ENCODE data around the gene CUEDC2.

DNA sequence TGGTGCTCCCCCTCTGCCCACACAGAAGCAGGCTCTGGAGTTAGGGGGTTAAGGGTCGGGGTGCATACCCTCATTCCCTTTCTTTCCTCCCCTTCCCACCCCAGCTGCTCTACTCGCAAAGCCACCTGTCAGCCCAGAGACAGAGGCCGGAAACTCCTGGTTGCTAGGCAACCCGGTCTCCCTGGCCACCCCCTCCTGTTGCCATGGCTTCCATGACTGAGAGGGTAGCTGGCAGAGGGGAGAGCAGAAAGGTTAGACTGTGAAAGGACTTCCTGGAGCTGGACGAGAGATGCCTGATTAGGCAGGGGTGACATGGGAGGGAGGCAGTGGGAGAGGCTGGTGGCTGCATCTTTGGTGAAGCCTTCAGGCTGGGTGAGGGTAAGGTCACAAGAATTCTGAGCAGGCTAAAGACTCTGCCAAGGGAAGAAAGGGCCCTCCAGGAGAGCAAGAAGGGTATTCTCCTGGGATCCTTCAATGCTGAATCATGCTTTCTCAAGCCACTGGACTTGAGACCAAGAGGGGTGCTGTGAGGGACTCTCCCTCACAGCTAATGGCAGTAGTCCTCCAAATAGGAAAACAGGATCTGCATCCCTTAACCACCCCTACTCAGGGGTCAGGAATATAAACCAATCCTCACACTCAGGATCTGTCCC lies 19.2 kb downstream of the CUEDC2 start:
- TF ChIP-seq ZNF530 (tag by site-specific recombination; IDR thresholded peaks at IDR 0.05; ENCODE audit: low read depth) (no peak), ZBTB44 (tag by site-specific recombination; IDR thresholded peaks at IDR 0.05) (no peak), ZNF335 (tag by site-specific recombination; conservative IDR thresholded peaks at IDR 0.05) (no peak), ZFP3 (tag by site-specific recombination; IDR thresholded peaks at IDR 0.05; ENCODE audit: low read depth) (no peak)
- TF ChIP-seq, protein P1, sequence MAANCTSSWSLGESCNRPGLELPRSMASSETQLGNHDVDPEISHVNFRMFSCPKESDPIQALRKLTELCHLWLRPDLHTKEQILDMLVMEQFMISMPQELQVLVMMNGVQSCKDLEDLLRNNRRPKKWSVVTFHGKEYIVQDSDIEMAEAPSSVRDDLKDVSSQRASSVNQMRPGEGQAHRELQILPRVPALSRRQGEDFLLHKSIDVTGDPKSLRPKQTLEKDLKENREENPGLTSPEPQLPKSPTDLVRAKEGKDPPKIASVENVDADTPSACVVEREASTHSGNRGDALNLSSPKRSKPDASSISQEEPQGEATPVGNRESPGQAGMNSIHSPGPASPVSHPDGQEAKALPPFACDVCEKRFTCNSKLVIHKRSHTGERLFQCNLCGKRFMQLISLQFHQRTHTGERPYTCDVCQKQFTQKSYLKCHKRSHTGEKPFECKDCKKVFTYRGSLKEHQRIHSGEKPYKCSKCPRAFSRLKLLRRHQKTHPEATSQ (tag by site-specific recombination; IDR thresholded peaks at IDR 0.05) = no peak
- TF ChIP-seq, protein P2, sequence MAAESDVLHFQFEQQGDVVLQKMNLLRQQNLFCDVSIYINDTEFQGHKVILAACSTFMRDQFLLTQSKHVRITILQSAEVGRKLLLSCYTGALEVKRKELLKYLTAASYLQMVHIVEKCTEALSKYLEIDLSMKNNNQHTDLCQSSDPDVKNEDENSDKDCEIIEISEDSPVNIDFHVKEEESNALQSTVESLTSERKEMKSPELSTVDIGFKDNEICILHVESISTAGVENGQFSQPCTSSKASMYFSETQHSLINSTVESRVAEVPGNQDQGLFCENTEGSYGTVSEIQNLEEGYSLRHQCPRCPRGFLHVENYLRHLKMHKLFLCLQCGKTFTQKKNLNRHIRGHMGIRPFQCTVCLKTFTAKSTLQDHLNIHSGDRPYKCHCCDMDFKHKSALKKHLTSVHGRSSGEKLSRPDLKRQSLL (tag by site-specific recombination; IDR thresholded peaks at IDR 0.05) = no peak
- TF ChIP-seq, protein P3, sequence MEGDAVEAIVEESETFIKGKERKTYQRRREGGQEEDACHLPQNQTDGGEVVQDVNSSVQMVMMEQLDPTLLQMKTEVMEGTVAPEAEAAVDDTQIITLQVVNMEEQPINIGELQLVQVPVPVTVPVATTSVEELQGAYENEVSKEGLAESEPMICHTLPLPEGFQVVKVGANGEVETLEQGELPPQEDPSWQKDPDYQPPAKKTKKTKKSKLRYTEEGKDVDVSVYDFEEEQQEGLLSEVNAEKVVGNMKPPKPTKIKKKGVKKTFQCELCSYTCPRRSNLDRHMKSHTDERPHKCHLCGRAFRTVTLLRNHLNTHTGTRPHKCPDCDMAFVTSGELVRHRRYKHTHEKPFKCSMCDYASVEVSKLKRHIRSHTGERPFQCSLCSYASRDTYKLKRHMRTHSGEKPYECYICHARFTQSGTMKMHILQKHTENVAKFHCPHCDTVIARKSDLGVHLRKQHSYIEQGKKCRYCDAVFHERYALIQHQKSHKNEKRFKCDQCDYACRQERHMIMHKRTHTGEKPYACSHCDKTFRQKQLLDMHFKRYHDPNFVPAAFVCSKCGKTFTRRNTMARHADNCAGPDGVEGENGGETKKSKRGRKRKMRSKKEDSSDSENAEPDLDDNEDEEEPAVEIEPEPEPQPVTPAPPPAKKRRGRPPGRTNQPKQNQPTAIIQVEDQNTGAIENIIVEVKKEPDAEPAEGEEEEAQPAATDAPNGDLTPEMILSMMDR (tag by site-specific recombination; IDR thresholded peaks at IDR 0.05) = no peak
